Esophagus squamous epithelium (tissue), 5 donors: ENCODE data around the gene ELN. TPM values are rescaled to one million over a fixed set of nuclear protein-coding genes. Genes with fewer than 3 reads are reported as not detected.

ENCODE experiments used
- DNase-seq: peaks from one replicate; lab custom pipeline; 2025; lab: John Stamatoyannopoulos, UW
- H3K27ac ChIP-seq, 4 donors: fragments of 200-600 bp; sonication (generic); one replicate each; pipeline ENCODE4 v1.5.1; 2016 to 2019; ENCODE audit warnings: mild to moderate bottlenecking in 1 of 4
- H3K27me3 ChIP-seq, 4 donors: fragments of 200-600 bp; sonication (generic); 1 replicate in 3 of 4; 2 replicates in 1 of 4; pipeline versions ENCODE4 v1.5.1 to v1.6.0; 2017 to 2021; ENCODE audit warnings: antibody characterized with exemption in 1 of 4
- H3K36me3 ChIP-seq, 3 donors: fragments of 200-600 bp; sonication (generic); one replicate each; pipeline ENCODE4 v1.5.1; 2016 to 2019
- H3K4me1 ChIP-seq, 3 donors: fragments of 200-600 bp; sonication (generic); one replicate each; pipeline ENCODE4 v1.5.1; 2017 to 2019
- H3K4me3 ChIP-seq, 4 donors: fragments of 200-600 bp; sonication (generic); 1 replicate in 3 of 4; 2 replicates in 1 of 4; pipeline ENCODE4 v1.5.1; 2016 to 2019; ENCODE audit warnings: mild to moderate bottlenecking in 2 of 4, moderate library complexity in 1 of 4
- H3K9me3 ChIP-seq, 3 donors: fragments of 200-600 bp; sonication (generic); one replicate each; pipeline ENCODE4 v1.5.1; 2016 to 2019
- POLR2A ChIP-seq, 4 donors: fragments of 450-650 bp; IDR thresholded peaks; one replicate each; pipeline ENCODE4 v1.6.1; 2017; ENCODE audit warnings: antibody characterized with exemption in 4 of 4, mild to moderate bottlenecking in 4 of 4, moderate library complexity in 3 of 4
- WGBS, 2 donors: methylation state at CpG; one replicate each; pipeline ENCODE4 v1.1.5; 2018; 5-methylcytosine and 5-hydroxymethylcytosine counted together
- intact Hi-C: fragments of 100-400 bp; cut with DNase I; formaldehyde crosslinking; loops from one replicate; pipeline ENCODE4 v1.15.0; 2022
- total RNA-seq, 4 donors: library from RNA; depleted of rRNA; stranded (reverse); fragments of >200 nt; gene quantifications; one replicate each; pipeline ENCODE4 v1.1.0, GENCODE V29; 2016
- TF ChIP-seq, protein P1 (sequence below), 6 experiments: fragments of 450-650 bp in 4 of 6; fragments of 200-600 bp in 2 of 6; sonication (generic) in 2 of 6; IDR thresholded peaks; one replicate each; pipeline ENCODE4 v1.5.1; 2016 to 2019; ENCODE audit warnings: antibody characterized with exemption in 6 of 6, mild to moderate bottlenecking in 4 of 6, moderate library complexity in 4 of 6
- donor health status: DM: yes; HTN: yes; CAD: no.

The ELN gene
- total RNA-seq, 4 donors from 2014 or later: 8.9 to 182 (median 20.3) TPM

DNA sequence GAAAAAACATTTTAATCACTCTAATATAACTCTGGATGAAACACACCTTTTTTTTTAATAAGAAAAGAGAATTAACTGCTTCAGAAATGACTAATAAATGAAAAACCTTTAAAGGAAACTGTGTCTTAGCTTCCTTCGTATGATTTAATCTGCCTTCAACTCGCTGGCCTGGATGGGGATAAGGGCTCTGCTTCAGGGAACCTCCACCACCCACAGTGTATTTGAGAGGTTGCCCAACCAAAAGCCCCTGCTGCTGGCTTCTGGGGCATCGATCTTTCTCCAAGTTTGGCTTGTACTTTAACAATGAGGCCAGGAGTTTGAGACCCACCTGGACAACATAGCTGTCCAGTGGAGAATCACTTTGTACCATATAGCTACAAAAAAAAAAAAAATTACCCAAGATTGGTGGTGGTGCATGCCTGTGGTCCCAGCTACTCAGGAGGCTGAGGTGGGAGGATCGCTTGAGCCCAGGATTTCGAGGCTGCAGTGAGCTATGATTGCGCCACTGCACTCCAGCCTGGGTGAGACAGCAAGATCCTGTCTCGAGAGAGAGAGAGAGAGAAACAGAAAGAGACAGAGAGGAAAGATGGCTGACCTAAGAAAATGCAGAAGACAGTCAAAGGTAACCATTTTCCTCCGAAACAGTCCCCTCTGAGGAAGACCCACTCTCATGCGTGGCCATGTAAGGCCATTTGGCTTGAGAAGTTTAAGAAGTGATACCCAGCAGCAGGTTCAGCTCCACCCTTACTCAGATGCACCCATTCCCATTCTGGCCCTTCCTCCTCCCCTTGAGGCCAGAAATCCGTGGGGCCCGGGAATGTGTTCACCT lies 42.0 kb downstream of the ELN start:
- TF ChIP-seq POLR2A (IDR thresholded peaks at IDR 0.05): no peak
- TF ChIP-seq, protein P1, sequence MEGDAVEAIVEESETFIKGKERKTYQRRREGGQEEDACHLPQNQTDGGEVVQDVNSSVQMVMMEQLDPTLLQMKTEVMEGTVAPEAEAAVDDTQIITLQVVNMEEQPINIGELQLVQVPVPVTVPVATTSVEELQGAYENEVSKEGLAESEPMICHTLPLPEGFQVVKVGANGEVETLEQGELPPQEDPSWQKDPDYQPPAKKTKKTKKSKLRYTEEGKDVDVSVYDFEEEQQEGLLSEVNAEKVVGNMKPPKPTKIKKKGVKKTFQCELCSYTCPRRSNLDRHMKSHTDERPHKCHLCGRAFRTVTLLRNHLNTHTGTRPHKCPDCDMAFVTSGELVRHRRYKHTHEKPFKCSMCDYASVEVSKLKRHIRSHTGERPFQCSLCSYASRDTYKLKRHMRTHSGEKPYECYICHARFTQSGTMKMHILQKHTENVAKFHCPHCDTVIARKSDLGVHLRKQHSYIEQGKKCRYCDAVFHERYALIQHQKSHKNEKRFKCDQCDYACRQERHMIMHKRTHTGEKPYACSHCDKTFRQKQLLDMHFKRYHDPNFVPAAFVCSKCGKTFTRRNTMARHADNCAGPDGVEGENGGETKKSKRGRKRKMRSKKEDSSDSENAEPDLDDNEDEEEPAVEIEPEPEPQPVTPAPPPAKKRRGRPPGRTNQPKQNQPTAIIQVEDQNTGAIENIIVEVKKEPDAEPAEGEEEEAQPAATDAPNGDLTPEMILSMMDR (IDR thresholded peaks at IDR 0.05): no peak
- WGBS, 2 donors: 64% methylated on average over 11 of the region's 11 CpGs
- H3K9me3 ChIP-seq: no peaks in the 10 kb centered on the region
- no peaks in the 10 kb centered on the region for H3K27me3 ChIP-seq
- intact Hi-C loops: loop anchor here (5.0 kb wide), 1 partner anchor 332 kb away; no protein-coding TSS in a partner anchor
- H3K4me3 ChIP-seq: no peak overlapping the region
- H3K27ac ChIP-seq: peak overlapping the region in 1 of 4 donors; percentile 10
- DNase-seq: no peak
- peaks cover 0 to 19% (median 2%) of the 10 kb centered on the region in 3 donors for H3K36me3 ChIP-seq
- H3K4me1 ChIP-seq: peaks cover 0 to 9% (median 0%) of the 10 kb centered on the region in 3 donors

DNA sequence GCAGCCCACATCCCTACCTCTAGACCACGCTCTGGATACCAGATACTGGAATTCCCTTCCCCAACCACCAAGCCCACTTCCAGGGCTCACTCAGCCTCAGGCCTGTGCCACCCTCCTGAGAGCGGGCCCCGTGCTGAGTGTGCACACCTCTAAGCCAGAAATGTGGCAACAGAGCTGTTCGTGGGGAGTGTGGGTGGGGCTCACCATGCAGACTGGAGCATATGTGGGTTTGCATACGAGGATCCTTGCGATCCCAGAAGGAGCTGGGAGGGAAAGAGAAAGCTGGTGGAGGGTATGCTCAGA lies 42.6 kb downstream of the ELN start:
- H3K4me3 ChIP-seq: no peak overlapping the region
- peak overlapping the region in 1 of 4 donors; percentile 10 for H3K27ac ChIP-seq
- no peak for DNase-seq
- TF ChIP-seq, protein P1 (IDR thresholded peaks at IDR 0.05): no peak
- no peak for TF ChIP-seq POLR2A (IDR thresholded peaks at IDR 0.05)
- peaks cover 0 to 13% (median 0%) of the 10 kb centered on the region in 3 donors for H3K36me3 ChIP-seq
- H3K27me3 ChIP-seq: no peaks in the 10 kb centered on the region
- H3K9me3 ChIP-seq: no peaks in the 10 kb centered on the region
- intact Hi-C loops: no loop called here
- WGBS, 2 donors: 40 to 60% methylated on average over 6 of the region's 6 CpGs
- peaks cover 0 to 9% (median 0%) of the 10 kb centered on the region in 3 donors for H3K4me1 ChIP-seq

DNA sequence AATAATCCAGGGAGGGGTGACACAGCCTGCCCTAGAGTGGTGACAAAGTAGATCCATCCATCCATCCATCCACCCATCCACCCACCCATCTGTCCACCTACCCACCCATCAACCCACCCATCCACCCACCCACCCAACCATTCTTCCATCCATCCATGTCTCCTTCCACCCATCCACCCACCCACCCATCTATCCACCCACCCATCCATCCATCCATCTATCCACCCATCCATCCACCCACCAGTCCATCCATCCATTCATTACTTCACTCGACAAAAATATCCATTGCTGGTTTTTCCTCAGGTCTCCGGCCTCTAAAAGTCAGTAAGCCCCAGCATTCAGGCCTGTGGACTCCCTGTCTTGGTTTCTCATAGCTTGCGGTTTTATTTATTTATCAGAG lies 43.1 kb downstream of the ELN start:
- intact Hi-C loops: no loop called here
- Histone ChIP-seq H3K27ac (no peak overlapping the region), H3K4me1 (peaks cover 0 to 4% (median 0%) of the 10 kb centered on the region in 3 donors), H3K9me3 (no peaks in the 10 kb centered on the region), H3K4me3 (no peak overlapping the region), H3K27me3 (no peaks in the 10 kb centered on the region), H3K36me3 (peaks cover 0 to 8% (median 0%) of the 10 kb centered on the region in 3 donors)
- TF ChIP-seq POLR2A (IDR thresholded peaks at IDR 0.05): no peak
- TF ChIP-seq, protein P1 (IDR thresholded peaks at IDR 0.05): no peak
- WGBS, 2 donors: 90 to 92% methylated on average over 3 of the region's 3 CpGs
- no peak for DNase-seq

DNA sequence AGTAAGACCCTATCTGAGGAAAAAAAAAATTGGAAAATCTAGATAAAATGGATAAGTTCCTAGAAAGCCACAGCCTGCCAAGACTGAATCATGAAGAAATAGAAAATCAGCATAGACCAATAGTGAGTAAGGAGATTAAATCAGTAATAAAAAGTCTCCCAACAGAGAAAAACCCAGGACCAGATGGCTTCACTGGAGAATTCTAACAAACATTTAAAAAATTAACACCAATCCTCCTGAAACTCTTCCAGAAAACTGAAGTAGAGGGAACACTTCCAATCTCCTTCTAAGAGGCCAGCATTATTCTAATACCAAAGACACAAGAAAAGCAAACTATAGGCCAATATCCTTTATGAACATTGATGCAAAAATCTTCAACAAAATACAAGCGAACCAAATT lies 46.8 kb downstream of the ELN start:
- Histone ChIP-seq H3K9me3 (no peaks in the 10 kb centered on the region), H3K27me3 (no peaks in the 10 kb centered on the region), H3K4me3 (no peak overlapping the region), H3K27ac (no peak overlapping the region), H3K36me3 (no peaks in the 10 kb centered on the region), H3K4me1 (peaks cover 0 to 11% (median 4%) of the 10 kb centered on the region in 3 donors)
- no peak for TF ChIP-seq POLR2A (IDR thresholded peaks at IDR 0.05)
- TF ChIP-seq, protein P1 (IDR thresholded peaks at IDR 0.05): no peak
- WGBS, 2 donors: 56 to 58% methylated on average over 1 of the region's 1 CpG
- intact Hi-C loops: no loop called here
- DNase-seq: no peak

DNA sequence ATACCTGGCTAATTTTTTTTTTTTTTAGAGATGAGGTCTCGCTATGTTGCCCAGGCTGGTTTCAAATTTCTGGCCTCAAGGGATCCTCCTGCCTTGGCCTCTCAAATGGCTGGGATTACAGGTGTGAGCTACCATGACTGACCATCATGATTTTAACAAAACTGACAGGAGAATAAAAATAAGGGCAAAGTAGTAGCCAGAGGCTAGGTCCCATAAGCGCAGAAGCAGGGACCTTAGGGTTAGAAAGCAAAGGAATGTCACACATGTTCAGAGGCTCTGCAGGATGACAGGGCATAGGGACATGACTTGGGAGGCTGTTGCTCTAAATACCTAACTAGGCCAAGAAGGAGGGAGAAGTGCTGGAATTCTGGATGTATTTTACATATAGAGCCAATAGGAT lies 50.5 kb downstream of the ELN start:
- H3K36me3 ChIP-seq: no peaks in the 10 kb centered on the region
- TF ChIP-seq POLR2A (IDR thresholded peaks at IDR 0.05): no peak
- TF ChIP-seq, protein P1 (IDR thresholded peaks at IDR 0.05): no peak
- H3K4me3 ChIP-seq: no peak overlapping the region
- 88 to 100% methylated on average over 2 of the region's 2 CpGs for WGBS, 2 donors
- H3K27me3 ChIP-seq: no peaks in the 10 kb centered on the region
- intact Hi-C loops: no loop called here
- H3K4me1 ChIP-seq: peaks cover 7 to 20% (median 8%) of the 10 kb centered on the region in 3 donors
- H3K9me3 ChIP-seq: no peaks in the 10 kb centered on the region
- no peak overlapping the region for H3K27ac ChIP-seq
- no peak for DNase-seq
